ENCODE results near the gene ATF2. TPM values are rescaled to one million over a fixed set of nuclear protein-coding genes. Genes with fewer than 3 reads are reported as not detected.

ATF2 gene
- total RNA-seq, 2 donors from 2014 or later, result 35.9 to 56.4 TPM

DNA sequence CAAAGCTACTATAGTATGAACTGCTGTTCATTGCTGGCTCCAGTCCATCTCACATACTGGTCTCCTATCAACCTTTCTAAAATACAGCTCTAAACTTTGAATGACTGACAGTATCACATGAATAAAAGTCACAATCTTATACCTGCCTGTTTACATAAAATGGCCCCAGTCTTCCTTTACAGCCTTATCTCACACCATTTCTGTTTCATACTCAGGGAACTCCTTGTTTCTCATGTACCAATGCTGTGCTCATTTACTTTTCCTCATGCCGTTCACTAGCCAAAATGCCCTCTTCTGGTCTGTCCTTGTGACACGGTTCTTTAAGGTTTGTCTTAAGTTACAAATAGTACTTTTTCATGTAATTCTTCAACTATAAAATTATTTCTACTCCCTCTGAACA is 7.3 kb upstream of the ATF2 start:
- no peak for DNase-seq (ENCODE audit: low spot score)
- H3K9me3 ChIP-seq, result no peaks in the 10 kb centered on the region
- 54% methylated on average over 2 of the region's 2 CpGs for WGBS
- H3K4me3 ChIP-seq, result no peak overlapping the region
- no peaks in the 10 kb centered on the region for H3K4me1 ChIP-seq (replicated peaks)
- no peak overlapping the region for H3K27ac ChIP-seq
- intact Hi-C loops (cut with DNase I), result no loop called here
- TF ChIP-seq POLR2A (IDR thresholded peaks at IDR 0.05) (no peak), POLR2AphosphoS5 (IDR thresholded peaks at IDR 0.05) (no peak)
- TF ChIP-seq, protein P1, sequence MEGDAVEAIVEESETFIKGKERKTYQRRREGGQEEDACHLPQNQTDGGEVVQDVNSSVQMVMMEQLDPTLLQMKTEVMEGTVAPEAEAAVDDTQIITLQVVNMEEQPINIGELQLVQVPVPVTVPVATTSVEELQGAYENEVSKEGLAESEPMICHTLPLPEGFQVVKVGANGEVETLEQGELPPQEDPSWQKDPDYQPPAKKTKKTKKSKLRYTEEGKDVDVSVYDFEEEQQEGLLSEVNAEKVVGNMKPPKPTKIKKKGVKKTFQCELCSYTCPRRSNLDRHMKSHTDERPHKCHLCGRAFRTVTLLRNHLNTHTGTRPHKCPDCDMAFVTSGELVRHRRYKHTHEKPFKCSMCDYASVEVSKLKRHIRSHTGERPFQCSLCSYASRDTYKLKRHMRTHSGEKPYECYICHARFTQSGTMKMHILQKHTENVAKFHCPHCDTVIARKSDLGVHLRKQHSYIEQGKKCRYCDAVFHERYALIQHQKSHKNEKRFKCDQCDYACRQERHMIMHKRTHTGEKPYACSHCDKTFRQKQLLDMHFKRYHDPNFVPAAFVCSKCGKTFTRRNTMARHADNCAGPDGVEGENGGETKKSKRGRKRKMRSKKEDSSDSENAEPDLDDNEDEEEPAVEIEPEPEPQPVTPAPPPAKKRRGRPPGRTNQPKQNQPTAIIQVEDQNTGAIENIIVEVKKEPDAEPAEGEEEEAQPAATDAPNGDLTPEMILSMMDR (IDR thresholded peaks at IDR 0.05), result no peak
- no peaks in the 10 kb centered on the region for H3K36me3 ChIP-seq
- H3K27me3 ChIP-seq (replicated peaks; ENCODE audit: insufficient read depth), result no peaks in the 10 kb centered on the region

DNA sequence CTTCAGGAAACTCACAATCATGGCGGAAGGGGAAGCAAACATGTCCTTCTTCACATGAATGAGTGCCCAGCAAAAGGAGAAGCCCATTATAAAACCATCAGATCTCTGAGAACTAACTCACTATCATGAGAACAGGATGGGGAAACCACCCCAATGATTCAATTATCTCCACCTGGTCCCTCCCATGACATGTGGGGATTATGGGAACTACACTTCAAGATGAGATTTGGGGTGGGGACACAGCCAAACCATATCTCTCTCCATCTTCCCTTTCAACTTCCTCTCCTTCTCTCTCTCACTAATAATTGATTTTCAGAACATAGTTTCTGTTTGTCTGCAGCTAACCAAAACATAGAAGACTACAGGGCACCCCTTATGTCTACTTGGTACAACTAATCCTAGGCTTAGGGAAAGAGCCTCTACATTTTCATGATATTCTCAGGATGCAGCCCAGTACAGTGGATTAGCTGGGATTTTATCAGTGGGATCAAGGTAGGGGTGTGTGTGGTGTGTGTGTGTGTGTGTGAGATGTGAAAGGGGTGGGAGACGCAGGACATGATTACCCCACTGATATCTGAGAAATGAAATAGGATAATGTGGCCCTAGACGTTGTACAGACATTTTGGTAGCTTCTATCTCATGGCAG is 2.8 kb upstream of the ATF2 start:
- no peaks in the 10 kb centered on the region for H3K9me3 ChIP-seq
- H3K27ac ChIP-seq, result no peak overlapping the region
- H3K27me3 ChIP-seq (replicated peaks; ENCODE audit: insufficient read depth), result no peaks in the 10 kb centered on the region
- H3K36me3 ChIP-seq, result no peaks in the 10 kb centered on the region
- 66% methylated on average over 3 of the region's 3 CpGs for WGBS
- H3K4me1 ChIP-seq (replicated peaks), result peaks cover 7% of the 10 kb centered on the region
- DNase-seq (ENCODE audit: low spot score), result no peak
- TF ChIP-seq POLR2AphosphoS5 (IDR thresholded peaks at IDR 0.05) (no peak), POLR2A (IDR thresholded peaks at IDR 0.05) (no peak)
- TF ChIP-seq, protein P1 (IDR thresholded peaks at IDR 0.05), result no peak
- no peak overlapping the region for H3K4me3 ChIP-seq
- intact Hi-C loops (cut with DNase I), result no loop called here

DNA sequence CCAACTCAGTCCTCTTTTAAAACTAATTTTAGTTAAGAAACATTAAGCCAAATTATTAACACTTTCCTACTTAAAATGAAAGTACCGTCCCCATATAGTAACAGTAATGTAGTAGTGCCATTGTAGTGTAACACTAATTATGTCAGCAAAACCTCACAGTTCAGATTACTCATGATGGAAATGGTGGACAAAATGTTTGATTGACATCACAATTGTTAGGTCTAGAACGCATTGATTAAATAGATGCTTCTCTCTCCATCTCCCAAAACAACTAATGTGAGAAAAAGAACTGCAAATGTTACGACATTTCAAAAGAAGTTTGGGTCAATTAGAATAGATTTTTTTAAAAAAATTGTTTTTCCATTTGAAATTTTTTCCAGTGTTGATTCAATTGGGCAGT is 1.2 kb upstream of the ATF2 start:
- TF ChIP-seq, protein P1 (IDR thresholded peaks at IDR 0.05), result no peak
- TF ChIP-seq POLR2AphosphoS5 (IDR thresholded peaks at IDR 0.05) (no peak), POLR2A (IDR thresholded peaks at IDR 0.05) (no peak)
- no peak for DNase-seq (ENCODE audit: low spot score)
- H3K27ac ChIP-seq, result no peak overlapping the region
- intact Hi-C loops (cut with DNase I), result loop anchor here (5.0 kb wide), 1 partner anchor 923 kb away; the partner anchor contains the start of gene HOXD13
- H3K9me3 ChIP-seq, result no peaks in the 10 kb centered on the region
- WGBS, result 52% methylated on average over 3 of the region's 3 CpGs
- no peak overlapping the region for H3K4me3 ChIP-seq
- peaks cover 7% of the 10 kb centered on the region for H3K4me1 ChIP-seq (replicated peaks)
- no peaks in the 10 kb centered on the region for H3K36me3 ChIP-seq
- H3K27me3 ChIP-seq (replicated peaks; ENCODE audit: insufficient read depth), result no peaks in the 10 kb centered on the region

DNA sequence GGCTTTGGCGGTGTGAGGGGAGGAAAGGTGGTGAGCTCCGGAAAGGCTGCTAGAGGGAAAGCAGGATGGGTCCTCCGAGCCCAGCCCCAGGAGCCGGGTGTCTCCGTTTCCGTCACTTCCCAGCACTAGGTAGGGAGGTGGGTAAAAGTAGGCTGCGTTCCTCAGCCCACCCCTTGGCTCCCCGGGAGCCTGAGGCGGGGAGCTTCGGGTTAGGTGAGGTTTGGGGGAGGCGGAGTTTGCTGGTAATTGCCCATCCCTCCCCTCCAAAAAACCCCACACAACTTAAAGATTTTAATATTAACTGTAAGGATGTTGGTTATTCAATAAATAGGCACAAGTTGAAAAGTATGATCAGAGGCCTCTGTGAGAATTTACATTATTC is 552 bp upstream of the ATF2 start:
- intact Hi-C loops (cut with DNase I), result loop anchor here (5.0 kb wide), 1 partner anchor 924 kb away; the partner anchor contains the start of gene HOXD13
- no peak for DNase-seq (ENCODE audit: low spot score)
- peaks cover 7% of the 10 kb centered on the region for H3K4me1 ChIP-seq (replicated peaks)
- H3K27me3 ChIP-seq (replicated peaks; ENCODE audit: insufficient read depth), result no peaks in the 10 kb centered on the region
- no peaks in the 10 kb centered on the region for H3K9me3 ChIP-seq
- TF ChIP-seq POLR2AphosphoS5 (IDR thresholded peaks at IDR 0.05) (no peak), POLR2A (IDR thresholded peaks at IDR 0.05) (no peak)
- TF ChIP-seq, protein P1 (IDR thresholded peaks at IDR 0.05), result no peak
- 0% methylated on average over 11 of the region's 11 CpGs for WGBS
- no peaks in the 10 kb centered on the region for H3K36me3 ChIP-seq
- peak overlapping the region; percentile 94 to 95 for H3K27ac ChIP-seq
- peak overlapping the region; percentile 93 to 98 for H3K4me3 ChIP-seq
